RWPE1 (cell line): ENCODE measurements around the gene GFI1.
"Not testable (repeated sequence)": the region's sequence is repeated elsewhere in the genome, so short reads cannot be mapped to it uniquely, and the experiment has no call there.

Experiments
- CTCF ChIA-PET: fragments of 350-600 bp; sonication (Branson Sonifier 250); formaldehyde crosslinking; extraction: SDS; loops from one replicate; lab custom pipeline; 2021; lab: Yijun Ruan, JAX
- POLR2A ChIA-PET: fragments of 400-600 bp; formaldehyde crosslinking; extraction: SDS; loops from one replicate; lab custom pipeline; 2020; ENCODE audit warnings: antibody characterized with exemption; ENCODE audit not compliant: low non-redundant PET; lab: Yijun Ruan, JAX
- DNase-seq: peaks from one replicate; pipeline ENCODE4 v3.0.0; 2012; ENCODE audit warnings: low spot score
- H3K27ac ChIP-seq: fragments of 450-650 bp; 2 replicates; pipeline ENCODE4 v1.5.1; 2017
- TF ChIP-seq, protein P1 (sequence below): fragments of 450-650 bp; conservative IDR thresholded peaks from 2 replicates; pipeline ENCODE4 v1.5.1; 2017; ENCODE audit warnings: low read depth, mild to moderate bottlenecking

GFI1 gene

DNA sequence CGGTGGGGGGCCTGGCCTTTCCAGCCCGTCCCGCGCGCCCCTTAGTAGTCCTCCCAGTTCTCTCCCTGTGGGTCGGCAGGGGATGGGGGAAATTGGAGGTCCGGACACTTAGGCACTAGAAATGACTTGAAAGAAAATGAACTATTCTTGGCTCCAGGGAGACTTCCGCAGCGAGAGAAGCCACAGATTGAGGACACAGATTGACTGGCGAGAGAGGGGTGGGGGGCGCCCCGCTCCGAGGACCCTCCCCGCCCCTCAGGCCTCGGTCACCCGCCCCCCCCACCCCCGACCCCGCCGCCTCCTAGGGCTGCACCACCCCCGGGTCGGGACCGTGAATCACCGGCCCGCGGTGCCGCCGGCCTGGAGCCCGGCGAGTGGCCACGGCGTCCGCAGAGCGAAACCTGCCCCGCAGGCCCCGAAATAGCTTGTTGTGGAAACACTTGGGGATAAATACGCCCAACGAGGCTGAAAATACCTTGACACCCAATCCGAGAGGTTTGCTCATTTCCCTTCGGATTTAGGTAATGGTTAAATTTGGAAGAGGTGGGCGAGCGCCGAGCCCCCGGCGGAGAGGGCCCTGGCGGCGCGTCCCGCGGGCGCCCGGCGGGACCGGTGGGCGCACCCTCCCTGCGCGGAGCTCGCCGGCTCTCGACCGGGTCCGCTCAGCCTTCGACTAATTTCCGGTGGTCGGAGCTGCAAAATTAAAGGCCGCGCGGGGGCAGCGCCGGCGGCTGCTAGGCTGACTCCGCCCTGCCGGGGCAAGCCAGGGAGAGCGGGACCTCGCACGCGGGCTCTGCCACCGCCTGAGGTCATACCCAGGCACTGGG lies at the start of gene GFI1:
Gene GFI1 (minus strand): TSS at position 675 of the 827 bp plus-strand sequence. CDS start 3,438 bp downstream, outside the sequence.
- POLR2A ChIA-PET = no interaction called here
- CTCF ChIA-PET = interaction anchor here (0.5 to 1.0 kb wide), 9 partner anchors 32 to 986 kb away, joined by 3 to 6 read pairs (median 3); partner anchors contain the start of gene CDC7
- DNase-seq = no peak
- H3K27ac ChIP-seq = no peak within 1 kb of the TSS
- TF ChIP-seq, protein P1, sequence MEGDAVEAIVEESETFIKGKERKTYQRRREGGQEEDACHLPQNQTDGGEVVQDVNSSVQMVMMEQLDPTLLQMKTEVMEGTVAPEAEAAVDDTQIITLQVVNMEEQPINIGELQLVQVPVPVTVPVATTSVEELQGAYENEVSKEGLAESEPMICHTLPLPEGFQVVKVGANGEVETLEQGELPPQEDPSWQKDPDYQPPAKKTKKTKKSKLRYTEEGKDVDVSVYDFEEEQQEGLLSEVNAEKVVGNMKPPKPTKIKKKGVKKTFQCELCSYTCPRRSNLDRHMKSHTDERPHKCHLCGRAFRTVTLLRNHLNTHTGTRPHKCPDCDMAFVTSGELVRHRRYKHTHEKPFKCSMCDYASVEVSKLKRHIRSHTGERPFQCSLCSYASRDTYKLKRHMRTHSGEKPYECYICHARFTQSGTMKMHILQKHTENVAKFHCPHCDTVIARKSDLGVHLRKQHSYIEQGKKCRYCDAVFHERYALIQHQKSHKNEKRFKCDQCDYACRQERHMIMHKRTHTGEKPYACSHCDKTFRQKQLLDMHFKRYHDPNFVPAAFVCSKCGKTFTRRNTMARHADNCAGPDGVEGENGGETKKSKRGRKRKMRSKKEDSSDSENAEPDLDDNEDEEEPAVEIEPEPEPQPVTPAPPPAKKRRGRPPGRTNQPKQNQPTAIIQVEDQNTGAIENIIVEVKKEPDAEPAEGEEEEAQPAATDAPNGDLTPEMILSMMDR = no peak

DNA sequence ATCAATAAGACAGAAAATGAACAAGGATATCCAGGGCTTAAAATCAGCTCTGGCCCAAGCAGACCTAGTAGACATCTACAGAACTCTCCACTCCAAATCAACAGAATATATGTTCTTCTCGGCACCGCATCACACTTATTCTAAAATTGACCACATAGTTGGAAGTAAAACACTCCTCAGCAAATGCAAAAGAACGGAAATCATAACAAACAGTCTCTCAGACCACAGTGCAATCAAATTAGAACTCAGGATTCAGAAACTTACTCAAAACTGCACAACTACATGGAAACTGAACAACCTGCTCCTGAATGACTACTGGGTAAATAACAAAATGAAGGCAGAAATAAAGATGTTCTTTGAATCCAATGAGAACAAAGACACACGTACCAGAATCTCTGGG lies 45.6 kb upstream of the GFI1 start:
- POLR2A ChIA-PET, DNase-seq, H3K27ac ChIP-seq, CTCF ChIA-PET: not testable (repeated sequence)

DNA sequence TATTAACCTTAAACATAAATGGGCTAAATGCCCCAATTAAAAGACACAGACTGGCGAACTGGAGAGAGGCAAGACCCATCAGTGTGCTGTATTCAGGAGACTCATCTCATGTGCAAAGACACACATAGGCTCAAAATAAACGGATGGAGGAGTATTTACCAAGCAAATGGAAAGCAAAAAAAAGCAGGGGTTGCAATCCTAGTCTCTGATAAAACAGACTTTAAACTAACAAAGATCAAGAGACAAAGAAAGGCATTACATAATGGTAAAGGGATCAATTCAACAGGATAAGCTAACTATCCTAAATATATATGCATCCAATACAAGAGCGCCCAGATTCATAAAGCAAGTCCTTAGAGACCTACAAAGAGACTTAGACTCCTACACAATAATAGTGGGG lies 45.2 kb upstream of the GFI1 start:
- POLR2A ChIA-PET, CTCF ChIA-PET, H3K27ac ChIP-seq, DNase-seq: not testable (repeated sequence)

DNA sequence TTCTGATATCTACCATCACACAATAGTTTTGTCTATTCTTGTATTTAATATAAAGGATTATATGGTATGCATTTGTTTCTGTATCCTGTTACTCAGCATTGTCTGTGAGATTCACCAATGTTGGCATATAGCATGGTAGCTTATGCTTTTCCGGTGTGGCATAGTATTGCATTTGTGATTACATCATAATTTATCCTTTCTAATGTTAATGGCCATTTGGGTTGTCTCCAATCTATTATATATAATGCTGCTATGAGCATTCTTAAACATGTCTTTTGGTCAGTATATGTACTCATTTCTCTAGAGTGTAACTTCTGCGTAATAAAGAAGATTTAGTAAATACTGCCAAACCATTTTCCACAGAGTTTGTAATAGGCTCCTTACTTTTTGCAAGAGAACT lies 40.9 kb upstream of the GFI1 start:
- no peak for DNase-seq
- POLR2A ChIA-PET = no interaction called here
- no peak overlapping the region for H3K27ac ChIP-seq
- CTCF ChIA-PET = no interaction called here
- TF ChIP-seq, protein P1 = no peak

DNA sequence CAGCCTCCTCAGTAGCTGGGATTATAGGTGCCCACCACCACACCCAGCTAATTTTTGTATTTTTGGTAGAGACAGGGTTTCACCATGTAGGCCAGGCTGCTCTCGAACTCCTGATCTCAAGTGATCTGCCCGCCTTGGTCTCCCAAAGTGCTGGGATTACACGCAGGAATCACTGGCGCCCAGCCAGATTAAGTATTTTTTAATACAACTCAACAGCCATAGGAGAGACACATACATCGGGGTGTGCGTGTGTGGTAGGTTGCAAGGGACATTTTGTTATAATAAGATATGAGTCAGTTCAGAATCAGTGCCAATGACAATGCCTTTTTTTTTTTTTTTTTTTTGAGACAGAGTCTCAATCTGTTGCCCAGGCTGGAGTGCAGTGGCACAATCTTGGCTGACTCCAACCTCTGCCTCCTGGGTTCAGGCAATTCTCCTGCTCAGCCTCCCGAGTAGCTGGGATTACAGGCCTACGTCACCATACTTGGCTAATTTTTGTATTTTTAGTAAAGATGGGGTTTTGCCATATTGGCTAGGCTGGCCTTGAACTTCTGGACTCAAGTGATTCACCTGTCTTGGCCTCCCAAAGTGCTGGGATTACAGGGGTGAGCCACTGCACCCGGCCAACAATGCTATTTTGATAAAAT lies 38.3 kb upstream of the GFI1 start:
- DNase-seq, POLR2A ChIA-PET, H3K27ac ChIP-seq: not testable (repeated sequence)
- CTCF ChIA-PET = interaction anchor here (0.7 kb wide), 1 partner anchor 29 kb away, joined by 5 read pairs; no protein-coding TSS in a partner anchor

DNA sequence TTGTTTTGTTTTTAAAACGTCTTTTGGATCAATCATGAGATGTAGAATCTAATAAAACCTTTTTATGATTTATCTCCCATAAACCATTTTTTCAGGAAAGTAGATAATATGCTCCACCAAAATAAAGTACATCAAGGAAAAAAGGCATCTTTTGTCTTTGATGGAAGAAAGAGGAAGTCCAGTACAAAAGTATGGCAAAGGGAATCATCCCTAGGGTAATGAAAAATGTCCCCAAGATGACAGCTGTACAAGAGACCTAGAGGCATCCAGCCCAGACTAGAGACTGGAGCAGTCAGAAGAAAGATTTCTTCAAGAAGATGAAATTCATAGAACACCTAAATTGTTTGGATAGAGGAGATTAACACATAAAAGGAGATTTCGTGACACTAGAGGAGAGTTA lies 32.3 kb upstream of the GFI1 start:
- no peak overlapping the region for H3K27ac ChIP-seq
- no peak for DNase-seq
- POLR2A ChIA-PET = no interaction called here
- CTCF ChIA-PET = no interaction called here
- TF ChIP-seq, protein P1 = no peak

DNA sequence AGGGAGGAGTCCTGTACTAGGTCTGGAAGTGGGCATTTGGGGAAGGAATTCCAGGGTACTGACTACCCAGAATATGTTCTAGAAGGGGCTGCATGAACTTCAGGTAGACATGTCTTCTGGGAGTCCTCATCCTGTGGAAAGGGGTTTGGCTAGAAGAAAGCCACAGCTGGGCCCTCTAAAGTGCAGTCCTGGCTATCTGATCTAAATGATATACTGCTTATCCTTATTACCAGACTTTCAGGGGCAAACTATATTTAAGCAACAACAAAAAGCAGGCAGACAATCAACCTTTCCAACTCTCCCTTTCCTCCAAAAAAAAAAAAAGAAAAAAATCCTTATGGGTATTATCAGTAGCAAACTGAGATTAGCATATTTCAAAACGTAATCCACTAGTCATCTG lies 29.8 kb upstream of the GFI1 start:
- DNase-seq = no peak
- CTCF ChIA-PET = interaction anchor here (1.2 kb wide), 1 partner anchor 31 kb away, joined by 3 read pairs; no protein-coding TSS in a partner anchor
- POLR2A ChIA-PET = no interaction called here
- H3K27ac ChIP-seq = no peak overlapping the region
- TF ChIP-seq, protein P1 = no peak

DNA sequence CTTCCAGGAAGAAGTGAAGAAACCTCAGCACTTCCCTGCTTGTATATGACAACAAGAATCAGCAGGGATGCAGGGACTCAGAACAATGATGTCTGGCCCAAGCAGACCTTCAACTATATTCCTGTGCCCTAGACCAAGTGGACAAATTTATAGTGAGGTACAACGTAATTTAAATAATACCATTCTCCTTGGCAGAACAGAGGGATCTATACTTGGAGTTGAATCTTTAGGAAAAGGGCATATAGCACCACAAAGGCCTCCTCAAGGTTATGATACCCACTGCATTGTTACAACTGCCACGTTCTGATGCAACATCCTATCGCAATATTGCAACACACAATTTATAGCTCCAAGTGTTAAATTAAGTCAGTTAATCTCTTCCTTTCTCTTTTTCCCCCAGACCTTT lies 29.1 kb upstream of the GFI1 start:
- no peak for DNase-seq
- ChIA-PET POLR2A (no interaction called here), CTCF (interaction anchor here (1.2 kb wide), 1 partner anchor 31 kb away, joined by 3 read pairs; no protein-coding TSS in a partner anchor)
- H3K27ac ChIP-seq = no peak overlapping the region
- TF ChIP-seq, protein P1 = no peak
